GM13976 (cell line): ENCODE data around the gene CLASRP.
A peak's percentile ranks its signal among the peaks of the same experiment; 100 is the strongest.
"Not testable (repeated sequence)": the region's sequence is repeated elsewhere in the genome, so short reads cannot be mapped to it uniquely, and the experiment has no call there.

Source experiments
- DNase-seq: peaks from one replicate; pipeline ENCODE4 v3.0.0; 2012; ENCODE audit warnings: low spot score
- in situ Hi-C: fragments of 300-500 bp; cut with MboI; formaldehyde crosslinking; loops from one replicate; pipeline ENCODE4 v1.12.0; 2022; ENCODE audit warnings: low sequenced_read_pairs, mixed read lengths, inconsistent platforms; ENCODE audit not compliant: unreplicated experiment
- TF ChIP-seq, protein P1 (sequence below): IDR thresholded peaks from 2 replicates; pipeline ENCODE4 v1.5.1; 2012; ENCODE audit warnings: borderline replicate concordance, mild to moderate bottlenecking; ENCODE audit not compliant: insufficient read depth; ENCODE audit errors: extremely low read depth, missing control alignments, control extremely low read depth

The CLASRP gene

DNA sequence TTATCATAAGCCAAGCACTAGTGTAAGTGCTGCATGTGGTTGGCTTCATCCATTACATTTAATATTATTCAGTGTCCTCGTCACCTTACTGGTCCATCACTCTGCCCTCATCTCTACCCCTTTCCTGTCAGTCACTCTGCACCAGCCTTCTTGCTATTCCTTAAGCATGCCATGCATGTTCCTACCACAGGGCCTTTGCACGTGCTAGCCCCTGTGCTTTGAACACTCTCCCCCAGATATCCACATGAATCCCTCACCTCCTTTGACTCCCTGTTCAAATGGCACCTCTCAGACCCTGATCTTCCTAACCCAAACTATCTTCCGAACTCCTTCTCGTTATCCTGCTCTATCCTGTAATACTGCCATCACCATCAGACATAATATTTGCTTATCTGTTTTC lies 40.8 kb upstream of the CLASRP start:
- in situ Hi-C loops: no loop called here
- DNase-seq: no peak
- TF ChIP-seq, protein P1, sequence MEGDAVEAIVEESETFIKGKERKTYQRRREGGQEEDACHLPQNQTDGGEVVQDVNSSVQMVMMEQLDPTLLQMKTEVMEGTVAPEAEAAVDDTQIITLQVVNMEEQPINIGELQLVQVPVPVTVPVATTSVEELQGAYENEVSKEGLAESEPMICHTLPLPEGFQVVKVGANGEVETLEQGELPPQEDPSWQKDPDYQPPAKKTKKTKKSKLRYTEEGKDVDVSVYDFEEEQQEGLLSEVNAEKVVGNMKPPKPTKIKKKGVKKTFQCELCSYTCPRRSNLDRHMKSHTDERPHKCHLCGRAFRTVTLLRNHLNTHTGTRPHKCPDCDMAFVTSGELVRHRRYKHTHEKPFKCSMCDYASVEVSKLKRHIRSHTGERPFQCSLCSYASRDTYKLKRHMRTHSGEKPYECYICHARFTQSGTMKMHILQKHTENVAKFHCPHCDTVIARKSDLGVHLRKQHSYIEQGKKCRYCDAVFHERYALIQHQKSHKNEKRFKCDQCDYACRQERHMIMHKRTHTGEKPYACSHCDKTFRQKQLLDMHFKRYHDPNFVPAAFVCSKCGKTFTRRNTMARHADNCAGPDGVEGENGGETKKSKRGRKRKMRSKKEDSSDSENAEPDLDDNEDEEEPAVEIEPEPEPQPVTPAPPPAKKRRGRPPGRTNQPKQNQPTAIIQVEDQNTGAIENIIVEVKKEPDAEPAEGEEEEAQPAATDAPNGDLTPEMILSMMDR: no peak

DNA sequence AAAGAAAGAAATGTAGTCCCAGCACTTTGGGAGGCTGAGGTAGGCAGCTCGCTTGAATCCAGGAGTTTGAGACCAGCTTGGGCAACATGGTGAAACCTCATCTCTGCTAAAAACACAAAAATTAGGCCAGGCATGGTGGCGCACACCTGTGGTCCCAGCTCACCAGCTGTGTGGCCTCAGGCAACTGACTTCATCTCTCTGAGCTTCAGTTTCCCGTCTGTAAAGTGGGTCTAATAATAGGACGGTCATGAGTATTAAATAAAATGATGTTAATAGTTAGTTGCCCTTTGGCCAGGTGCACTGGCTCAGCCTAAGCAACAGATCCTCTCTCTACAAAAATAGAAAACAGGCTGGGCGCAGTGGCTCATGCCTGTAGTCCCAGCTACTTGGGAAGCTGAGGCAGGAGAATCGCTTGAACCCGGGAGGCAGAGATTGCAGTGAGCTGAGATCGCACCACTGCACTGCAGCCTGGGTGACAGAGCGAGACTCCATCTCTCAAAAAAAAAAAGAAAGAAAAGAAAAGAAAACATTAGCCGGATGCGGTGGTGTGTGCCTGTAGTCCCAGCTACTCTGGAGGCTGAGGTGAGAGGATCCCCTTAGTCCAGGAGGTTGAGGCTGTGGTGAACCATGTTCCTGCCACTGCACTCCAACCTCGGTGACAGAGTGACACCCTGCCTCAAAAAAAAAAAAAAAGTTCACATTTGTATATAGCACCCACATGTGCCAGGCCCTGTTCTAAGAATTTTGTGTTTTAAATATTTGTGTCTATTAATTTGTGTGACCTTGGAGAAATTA lies 39.5 kb upstream of the CLASRP start:
- in situ Hi-C loops, DNase-seq: not testable (repeated sequence)

DNA sequence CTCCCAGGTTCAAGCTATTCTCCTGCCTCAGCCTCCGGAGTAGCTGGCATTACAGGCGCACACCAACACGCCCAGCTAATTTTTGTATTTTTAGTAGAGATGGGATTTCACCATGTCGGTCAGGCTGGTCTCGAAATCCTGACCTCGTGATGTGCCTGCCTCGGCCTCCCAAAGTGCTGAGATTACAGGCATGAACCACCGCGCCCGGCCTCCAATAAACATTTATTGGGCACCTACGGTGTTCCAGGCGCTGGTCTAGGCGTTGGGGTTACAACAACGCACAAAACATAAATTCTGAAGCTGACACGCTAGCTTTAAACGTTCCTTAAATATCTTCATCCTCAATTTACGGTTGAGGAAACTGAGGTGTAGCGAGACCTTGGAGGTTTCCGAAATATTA lies 38.2 kb upstream of the CLASRP start:
- DNase-seq, in situ Hi-C loops: not testable (repeated sequence)

DNA sequence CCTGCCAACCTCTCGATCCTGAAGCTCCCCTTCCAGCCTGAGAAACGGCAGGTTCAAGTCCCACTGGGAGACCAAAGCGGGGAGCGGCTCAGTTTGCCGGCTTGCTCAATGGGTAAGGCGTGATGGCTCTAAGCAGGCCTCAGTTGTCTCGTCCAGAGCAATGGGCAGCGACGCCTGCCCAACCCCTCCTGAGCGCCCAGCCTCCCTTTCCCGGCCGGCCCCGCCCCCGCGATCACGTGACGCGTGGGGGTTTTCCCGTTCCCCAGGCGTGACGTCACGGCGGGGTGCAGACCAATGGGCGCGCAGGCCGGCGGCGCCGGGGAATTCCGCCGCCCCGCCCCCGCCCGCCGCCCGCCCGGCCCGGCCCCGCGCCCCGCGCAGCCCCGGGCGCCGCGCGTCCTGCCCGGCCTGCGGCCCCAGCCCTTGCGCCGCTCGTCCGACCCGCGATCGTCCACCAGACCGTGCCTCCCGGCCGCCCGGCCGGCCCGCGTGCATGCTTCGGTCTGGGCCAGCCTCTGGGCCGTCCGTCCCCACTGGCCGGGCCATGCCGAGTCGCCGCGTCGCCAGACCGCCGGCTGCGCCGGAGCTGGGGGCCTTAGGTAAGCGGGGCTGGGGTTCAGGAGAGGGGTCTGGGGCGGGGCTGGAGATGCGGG lies 37.6 kb upstream of the CLASRP start, which contains the start of gene RELB:
TSS of gene RELB (plus strand) at position 378 of the 653 bp plus-strand sequence. CDS start at position 494, 116 bp downstream.
- DNase-seq: peak; percentile 99
- TF ChIP-seq, protein P1: no peak
- in situ Hi-C loops: no loop called here

DNA sequence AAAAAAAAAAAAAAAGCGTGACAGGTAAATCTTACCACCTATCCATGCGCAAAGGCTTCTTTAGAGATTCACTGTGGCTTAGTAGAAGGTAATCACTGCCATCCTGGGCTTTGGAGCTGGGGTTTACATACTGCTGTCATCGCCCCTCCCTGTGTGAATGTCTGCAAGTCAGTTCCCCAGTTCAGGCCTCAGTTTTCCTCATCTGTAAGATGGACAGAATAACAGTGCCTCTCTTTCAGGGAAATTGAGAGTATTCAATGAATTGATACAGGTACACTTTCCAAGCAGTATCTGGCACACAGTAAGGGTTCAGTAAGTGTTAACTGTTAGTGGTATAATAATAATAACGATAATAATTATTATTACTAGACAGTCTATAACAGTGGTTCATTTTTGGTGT lies 35.4 kb upstream of the CLASRP start:
- TF ChIP-seq, protein P1: no peak
- in situ Hi-C loops: no loop called here
- DNase-seq: no peak

DNA sequence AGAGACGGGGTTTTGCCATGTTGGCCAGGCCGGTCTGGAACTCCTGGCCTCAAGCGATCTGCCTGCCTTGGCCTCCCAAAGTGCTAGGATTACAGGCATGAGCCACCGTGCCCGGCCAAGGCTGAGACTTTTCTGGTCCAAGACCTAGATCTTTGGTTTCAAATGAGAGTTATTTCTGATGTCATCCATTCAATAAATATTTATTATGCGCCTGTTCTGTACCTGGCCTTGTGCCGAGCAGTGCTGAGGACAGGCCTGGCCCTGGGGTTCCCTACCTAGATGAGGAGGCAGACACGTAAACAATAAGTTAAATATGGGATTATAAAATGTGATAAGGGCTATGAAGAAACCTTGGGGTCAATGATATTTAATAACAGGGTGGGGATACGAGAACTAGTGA lies 33.1 kb upstream of the CLASRP start:
- TF ChIP-seq, protein P1: no peak
- in situ Hi-C loops: no loop called here
- no peak for DNase-seq

DNA sequence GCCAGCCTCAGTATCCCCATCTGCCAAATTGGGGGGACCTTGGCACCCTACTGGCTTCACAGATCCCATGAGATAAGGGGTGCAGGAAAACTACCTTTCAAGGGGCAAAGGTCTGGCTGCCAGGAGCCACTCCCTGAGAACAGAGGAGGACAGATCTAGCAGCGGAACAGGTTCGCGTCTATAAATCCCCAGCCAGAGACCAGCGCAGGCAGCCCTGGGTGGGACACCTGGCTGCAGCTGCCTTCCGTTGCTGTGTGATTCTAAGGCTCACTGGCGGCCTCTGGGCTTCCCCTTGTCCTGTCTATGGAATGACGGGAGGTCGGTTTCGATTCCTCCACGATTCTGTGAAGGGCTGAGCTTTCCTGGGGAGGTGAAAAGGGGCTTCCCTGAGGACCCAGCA lies 30.3 kb upstream of the CLASRP start:
- no peak for DNase-seq
- TF ChIP-seq, protein P1: no peak
- in situ Hi-C loops: no loop called here
